RPMI8226 (cell line): ENCODE measurements around the gene CD300LF.

Experiments
- DNase-seq: peaks from one replicate; pipeline ENCODE4 v3.0.0-alpha.2; 2015

Gene CD300LF

GRCh38 chr17:74729368-74729767, 16.6 kb upstream of the CD300LF start:
- no peak for DNase-seq

GRCh38 chr17:74728702-74729075, 16.0 kb upstream of the CD300LF start:
- no peak for DNase-seq

GRCh38 chr17:74728033-74728701, 15.4 kb upstream of the CD300LF start:
- no peak for DNase-seq

GRCh38 chr17:74725111-74725510, 12.4 kb upstream of the CD300LF start:
- no peak for DNase-seq

- no peak for DNase-seq
Observed at GRCh38 chr17:74723891-74724290, 11.2 kb upstream of the CD300LF start.

GRCh38 chr17:74722782-74723181, 10.1 kb upstream of the CD300LF start:
- DNase-seq = no peak

GRCh38 chr17:74720506-74720905, 7.8 kb upstream of the CD300LF start:
- DNase-seq = no peak

GRCh38 chr17:74715144-74715543, 2.4 kb upstream of the CD300LF start:
- no peak for DNase-seq

- no peak for DNase-seq
Observed at GRCh38 chr17:74713171-74713755, 540 bp upstream of the CD300LF start.

GRCh38 chr17:74712301-74712700, 422 bp downstream of the CD300LF start:
- no peak for DNase-seq

GRCh38 chr17:74711058-74711824, 1.5 kb downstream of the CD300LF start:
- no peak for DNase-seq

GRCh38 chr17:74704544-74704943, 8.2 kb downstream of the CD300LF start:
- DNase-seq = no peak

- DNase-seq = no peak
Observed at GRCh38 chr17:74703311-74703710, 9.4 kb downstream of the CD300LF start.

GRCh38 chr17:74702116-74702871, 10.4 kb downstream of the CD300LF start:
- no peak for DNase-seq

- no peak for DNase-seq
Observed at GRCh38 chr17:74699236-74699635, 13.5 kb downstream of the CD300LF start.

GRCh38 chr17:74698069-74698468, 14.7 kb downstream of the CD300LF start:
- no peak for DNase-seq

- DNase-seq = no peak
Observed at GRCh38 chr17:74697515-74697914, 15.2 kb downstream of the CD300LF start.

GRCh38 chr17:74695629-74696028, 17.1 kb downstream of the CD300LF start:
- DNase-seq = no peak

GRCh38 chr17:74694081-74694480, 18.6 kb downstream of the CD300LF start:
- no peak for DNase-seq

GRCh38 chr17:74691151-74691550, 21.6 kb downstream of the CD300LF start:
- no peak for DNase-seq

- no peak for DNase-seq
Observed at GRCh38 chr17:74690409-74690825, 22.3 kb downstream of the CD300LF start.

- peak; percentile 30 for DNase-seq
Observed at GRCh38 chr17:74687886-74688285, 24.8 kb downstream of the CD300LF start.

GRCh38 chr17:74686761-74687160, 26.0 kb downstream of the CD300LF start:
- peak; percentile 69 for DNase-seq
